ENCODE measurements around the gene P2RY2.
"Not testable (repeated sequence)": the region's sequence is repeated elsewhere in the genome, so short reads cannot be mapped to it uniquely, and the experiment has no call there.

P2RY2 gene

DNA sequence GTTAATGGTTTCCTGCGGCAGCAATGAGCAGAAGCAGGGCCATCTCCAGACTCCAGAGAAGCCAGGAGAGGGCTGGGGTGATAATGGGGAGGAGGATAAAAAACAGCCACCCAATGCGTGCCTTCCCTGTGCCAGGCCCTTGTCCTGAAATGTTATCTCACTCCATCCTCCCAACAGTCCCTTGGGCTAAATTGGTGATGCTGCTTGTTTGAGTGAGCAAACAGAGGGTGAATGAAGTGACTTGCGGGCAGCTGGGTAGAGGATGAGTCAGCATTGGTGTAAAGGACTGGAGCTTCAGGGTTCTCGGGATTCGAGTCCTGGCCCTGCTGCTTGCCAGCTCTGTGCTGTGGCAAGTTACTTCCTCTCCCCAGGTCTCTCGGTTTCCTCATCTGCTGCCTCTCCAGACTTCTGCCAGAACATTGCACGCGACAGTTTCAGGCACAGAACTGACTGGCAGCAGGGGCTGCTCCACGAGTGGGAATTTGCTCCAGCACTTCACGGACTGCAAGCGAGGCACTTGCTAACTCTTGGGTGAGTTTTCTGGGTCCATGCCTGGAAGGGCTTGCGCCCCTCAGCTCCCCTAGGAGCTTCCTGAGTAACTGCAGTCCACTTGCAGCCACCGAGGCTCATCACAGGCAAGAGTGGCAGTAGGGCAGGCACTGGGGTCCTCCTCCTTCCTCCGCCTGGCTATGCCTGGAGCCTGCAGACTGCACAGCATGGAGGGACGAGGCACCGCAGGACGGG lies 54.0 kb downstream of the P2RY2 start, which contains the start of gene P2RY6:
TSS of gene P2RY6 (plus strand) at position 403 of the 744 bp plus-strand sequence. CDS start 24,181 bp downstream, outside the sequence.
- no peak for TF ChIP-seq EZH2phosphoT487 (conservative IDR thresholded peaks at IDR 0.05; ENCODE audit: low read length)
- TF ChIP-seq, protein P1, sequence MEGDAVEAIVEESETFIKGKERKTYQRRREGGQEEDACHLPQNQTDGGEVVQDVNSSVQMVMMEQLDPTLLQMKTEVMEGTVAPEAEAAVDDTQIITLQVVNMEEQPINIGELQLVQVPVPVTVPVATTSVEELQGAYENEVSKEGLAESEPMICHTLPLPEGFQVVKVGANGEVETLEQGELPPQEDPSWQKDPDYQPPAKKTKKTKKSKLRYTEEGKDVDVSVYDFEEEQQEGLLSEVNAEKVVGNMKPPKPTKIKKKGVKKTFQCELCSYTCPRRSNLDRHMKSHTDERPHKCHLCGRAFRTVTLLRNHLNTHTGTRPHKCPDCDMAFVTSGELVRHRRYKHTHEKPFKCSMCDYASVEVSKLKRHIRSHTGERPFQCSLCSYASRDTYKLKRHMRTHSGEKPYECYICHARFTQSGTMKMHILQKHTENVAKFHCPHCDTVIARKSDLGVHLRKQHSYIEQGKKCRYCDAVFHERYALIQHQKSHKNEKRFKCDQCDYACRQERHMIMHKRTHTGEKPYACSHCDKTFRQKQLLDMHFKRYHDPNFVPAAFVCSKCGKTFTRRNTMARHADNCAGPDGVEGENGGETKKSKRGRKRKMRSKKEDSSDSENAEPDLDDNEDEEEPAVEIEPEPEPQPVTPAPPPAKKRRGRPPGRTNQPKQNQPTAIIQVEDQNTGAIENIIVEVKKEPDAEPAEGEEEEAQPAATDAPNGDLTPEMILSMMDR (IDR thresholded peaks at IDR 0.05; ENCODE audit: insufficient read depth, low read length, poor library complexity, severe bottlenecking): no peak
- Histone ChIP-seq H3K4me2 (ENCODE audit: low read depth, low read length, poor library complexity, severe bottlenecking) (no peak within 1 kb of the TSS), H3K9me3 (ENCODE audit: insufficient read depth, low read length) (no peaks in the 10 kb centered on the region), H3K9ac (ENCODE audit: low read length) (no peak within 1 kb of the TSS), H3K27me3 (ENCODE audit: low read length) (no peaks in the 10 kb centered on the region), H3K36me3 (ENCODE audit: low read length) (no peaks in the 10 kb centered on the region), H3K4me3 (ENCODE audit: insufficient read depth, low read length, poor library complexity, severe bottlenecking) (no peak within 1 kb of the TSS), H4K20me1 (ENCODE audit: low read depth, low read length) (no peaks in the 10 kb centered on the region), H3K9me2 (replicated peaks; ENCODE audit: insufficient read depth, low read length) (no peaks in the 10 kb centered on the region), H3K27ac (ENCODE audit: low read depth, low read length) (no peak within 1 kb of the TSS), H3F3A (ENCODE audit: insufficient read depth) (no peaks in the 10 kb centered on the region), H3K79me2 (ENCODE audit: insufficient read depth, low read length) (no peaks in the 10 kb centered on the region), H2AFZ (ENCODE audit: low read depth, low read length, severe bottlenecking) (no peak within 1 kb of the TSS)

DNA sequence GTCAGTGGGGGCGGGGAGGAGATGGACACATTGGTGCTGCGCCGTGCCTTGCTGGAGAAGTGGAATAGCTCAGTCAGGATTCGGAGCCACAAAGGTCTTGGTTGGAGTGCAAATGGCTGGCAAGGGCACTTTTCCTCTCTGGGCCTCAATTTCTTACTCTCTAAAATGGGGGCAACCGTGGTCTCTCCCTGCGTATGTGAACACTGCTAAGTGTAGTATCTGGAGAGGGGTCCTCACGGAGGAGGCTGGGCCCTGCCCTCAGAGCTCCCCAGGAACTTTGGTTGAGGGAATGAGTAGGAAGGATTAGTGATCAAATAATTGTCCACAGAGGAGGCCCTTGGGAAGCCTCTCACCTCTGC lies 54.6 kb downstream of the P2RY2 start:
- Histone ChIP-seq H3K79me2 (ENCODE audit: insufficient read depth, low read length) (no peaks in the 10 kb centered on the region), H2AFZ (ENCODE audit: low read depth, low read length, severe bottlenecking) (no peak overlapping the region), H3K27ac (ENCODE audit: low read depth, low read length) (no peak overlapping the region), H3K9me3 (ENCODE audit: insufficient read depth, low read length) (no peaks in the 10 kb centered on the region), H3K27me3 (ENCODE audit: low read length) (no peaks in the 10 kb centered on the region), H3K9ac (ENCODE audit: low read length) (no peak overlapping the region), H3K36me3 (ENCODE audit: low read length) (no peaks in the 10 kb centered on the region), H3K4me3 (ENCODE audit: insufficient read depth, low read length, poor library complexity, severe bottlenecking) (no peak overlapping the region), H3K9me2 (replicated peaks; ENCODE audit: insufficient read depth, low read length) (no peaks in the 10 kb centered on the region), H4K20me1 (ENCODE audit: low read depth, low read length) (no peaks in the 10 kb centered on the region), H3F3A (ENCODE audit: insufficient read depth) (no peaks in the 10 kb centered on the region), H3K4me2 (ENCODE audit: low read depth, low read length, poor library complexity, severe bottlenecking) (no peak overlapping the region)
- TF ChIP-seq, protein P1 (IDR thresholded peaks at IDR 0.05; ENCODE audit: insufficient read depth, low read length, poor library complexity, severe bottlenecking): no peak
- TF ChIP-seq EZH2phosphoT487 (conservative IDR thresholded peaks at IDR 0.05; ENCODE audit: low read length): no peak

DNA sequence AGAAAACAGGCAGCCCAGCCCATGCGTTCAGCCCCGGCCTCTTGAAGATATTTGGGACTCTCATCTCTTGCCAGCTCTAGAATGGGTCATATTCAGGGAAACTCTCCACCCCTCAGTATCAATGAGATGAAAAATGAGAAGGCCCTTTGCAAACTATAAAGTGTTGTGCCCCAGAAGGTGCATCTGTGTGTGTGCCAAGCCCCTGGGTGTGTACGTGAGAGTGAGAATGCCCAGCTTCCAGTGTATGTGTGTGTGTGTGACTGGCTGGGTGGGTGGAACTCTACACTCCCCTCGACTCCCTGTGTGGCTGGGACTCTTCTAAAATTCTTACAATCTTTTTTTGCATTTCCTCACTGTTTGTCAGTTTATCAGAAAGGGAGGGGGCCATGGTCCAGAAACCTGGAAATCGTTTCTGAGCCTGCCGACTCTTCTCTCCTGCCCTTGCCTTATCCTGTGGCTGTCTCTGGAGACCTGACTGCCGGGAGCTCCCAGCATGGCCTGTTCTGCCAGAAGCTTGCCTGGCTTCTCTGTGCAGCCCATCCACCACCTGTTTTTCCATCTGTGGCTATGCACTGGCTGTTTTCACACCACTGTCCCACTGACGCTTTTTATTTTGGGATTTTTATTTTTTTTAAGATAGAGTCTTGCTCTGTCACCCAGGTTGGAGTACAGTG lies 55.3 kb downstream of the P2RY2 start:
- Histone ChIP-seq H3K79me2 (ENCODE audit: insufficient read depth, low read length) (no peaks in the 10 kb centered on the region), H2AFZ (ENCODE audit: low read depth, low read length, severe bottlenecking) (no peak overlapping the region), H3K9ac (ENCODE audit: low read length) (no peak overlapping the region), H4K20me1 (ENCODE audit: low read depth, low read length) (no peaks in the 10 kb centered on the region), H3K9me2 (replicated peaks; ENCODE audit: insufficient read depth, low read length) (no peaks in the 10 kb centered on the region), H3F3A (ENCODE audit: insufficient read depth) (no peaks in the 10 kb centered on the region), H3K4me2 (ENCODE audit: low read depth, low read length, poor library complexity, severe bottlenecking) (no peak overlapping the region), H3K36me3 (ENCODE audit: low read length) (no peaks in the 10 kb centered on the region), H3K4me3 (ENCODE audit: insufficient read depth, low read length, poor library complexity, severe bottlenecking) (no peak overlapping the region), H3K9me3 (ENCODE audit: insufficient read depth, low read length) (no peaks in the 10 kb centered on the region), H3K27ac (ENCODE audit: low read depth, low read length) (no peak overlapping the region), H3K27me3 (ENCODE audit: low read length) (no peaks in the 10 kb centered on the region)
- TF ChIP-seq, protein P1 (IDR thresholded peaks at IDR 0.05; ENCODE audit: insufficient read depth, low read length, poor library complexity, severe bottlenecking): no peak
- TF ChIP-seq EZH2phosphoT487 (conservative IDR thresholded peaks at IDR 0.05; ENCODE audit: low read length): no peak

DNA sequence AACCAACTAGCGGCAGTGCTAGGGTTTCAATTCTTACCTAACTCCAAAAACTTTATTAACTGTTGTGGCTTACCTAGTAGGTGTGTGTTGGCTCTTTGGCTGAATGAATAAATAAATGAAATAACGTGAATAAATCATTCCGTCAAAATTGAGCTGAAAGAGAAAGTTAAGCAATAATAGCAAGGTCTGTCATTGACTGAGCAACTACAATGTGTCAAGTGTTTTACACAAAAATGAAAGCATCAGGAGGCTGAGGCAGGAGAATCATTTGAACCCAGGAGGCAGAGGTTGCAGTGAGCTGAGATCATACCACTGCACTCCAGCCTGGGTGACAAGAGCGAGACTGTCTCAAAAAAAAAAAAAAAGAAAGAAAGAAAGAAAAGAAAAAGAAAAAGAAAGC lies 56.1 kb downstream of the P2RY2 start:
- H3K27me3 ChIP-seq (ENCODE audit: low read length); H4K20me1 ChIP-seq (ENCODE audit: low read depth, low read length); H3K9me3 ChIP-seq (ENCODE audit: insufficient read depth, low read length); H3K9me2 ChIP-seq (replicated peaks; ENCODE audit: insufficient read depth, low read length); H3K4me2 ChIP-seq (ENCODE audit: low read depth, low read length, poor library complexity, severe bottlenecking); H3K27ac ChIP-seq (ENCODE audit: low read depth, low read length); H3K4me3 ChIP-seq (ENCODE audit: insufficient read depth, low read length, poor library complexity, severe bottlenecking); H3K36me3 ChIP-seq (ENCODE audit: low read length); H3F3A ChIP-seq (ENCODE audit: insufficient read depth); H3K79me2 ChIP-seq (ENCODE audit: insufficient read depth, low read length); H2AFZ ChIP-seq (ENCODE audit: low read depth, low read length, severe bottlenecking); H3K9ac ChIP-seq (ENCODE audit: low read length): not testable (repeated sequence)

Measured in SU-DHL-6 (cell line).